Stimulated activated naive CD8-positive, alpha-beta T cell treated with anti-CD3 and anti-CD28 coated beads, Interleukin-15, Interleukin-2, amounts not matched to agents 100 U/mL and 50 U/mL, for 24 hours (primary cell): Measurements from ENCODE around the gene PSMD11.

Source experiments
- ATAC-seq: fragments of 150-1000 bp; cut with Tn5 transposase; one replicate; pipeline ENCODE4 v1.10.0; 2021
- DNase-seq: peaks from one replicate; pipeline ENCODE4 v3.0.0; 2021

Gene PSMD11

DNA sequence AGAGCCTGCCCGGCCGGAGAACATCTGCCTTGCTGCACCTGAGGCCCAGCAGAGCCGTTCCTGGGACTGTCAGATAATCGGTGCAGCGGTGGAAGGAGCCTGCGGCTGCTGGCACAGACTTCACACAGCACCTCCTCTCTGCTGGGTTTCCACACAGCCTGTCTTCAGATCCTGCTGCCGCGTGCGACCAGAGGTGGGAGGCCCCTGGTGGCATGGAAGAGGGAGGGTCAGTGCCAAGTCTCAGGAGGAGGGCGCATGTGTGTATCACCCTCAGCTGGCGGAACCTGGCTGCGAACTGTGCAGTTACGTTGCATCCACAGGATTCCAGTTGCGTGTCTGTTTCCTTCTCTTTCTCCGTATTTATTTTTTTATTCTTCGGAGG is 45.8 kb downstream of the PSMD11 start:
- peak; percentile 12 for ATAC-seq
- peak; percentile 52 for DNase-seq

DNA sequence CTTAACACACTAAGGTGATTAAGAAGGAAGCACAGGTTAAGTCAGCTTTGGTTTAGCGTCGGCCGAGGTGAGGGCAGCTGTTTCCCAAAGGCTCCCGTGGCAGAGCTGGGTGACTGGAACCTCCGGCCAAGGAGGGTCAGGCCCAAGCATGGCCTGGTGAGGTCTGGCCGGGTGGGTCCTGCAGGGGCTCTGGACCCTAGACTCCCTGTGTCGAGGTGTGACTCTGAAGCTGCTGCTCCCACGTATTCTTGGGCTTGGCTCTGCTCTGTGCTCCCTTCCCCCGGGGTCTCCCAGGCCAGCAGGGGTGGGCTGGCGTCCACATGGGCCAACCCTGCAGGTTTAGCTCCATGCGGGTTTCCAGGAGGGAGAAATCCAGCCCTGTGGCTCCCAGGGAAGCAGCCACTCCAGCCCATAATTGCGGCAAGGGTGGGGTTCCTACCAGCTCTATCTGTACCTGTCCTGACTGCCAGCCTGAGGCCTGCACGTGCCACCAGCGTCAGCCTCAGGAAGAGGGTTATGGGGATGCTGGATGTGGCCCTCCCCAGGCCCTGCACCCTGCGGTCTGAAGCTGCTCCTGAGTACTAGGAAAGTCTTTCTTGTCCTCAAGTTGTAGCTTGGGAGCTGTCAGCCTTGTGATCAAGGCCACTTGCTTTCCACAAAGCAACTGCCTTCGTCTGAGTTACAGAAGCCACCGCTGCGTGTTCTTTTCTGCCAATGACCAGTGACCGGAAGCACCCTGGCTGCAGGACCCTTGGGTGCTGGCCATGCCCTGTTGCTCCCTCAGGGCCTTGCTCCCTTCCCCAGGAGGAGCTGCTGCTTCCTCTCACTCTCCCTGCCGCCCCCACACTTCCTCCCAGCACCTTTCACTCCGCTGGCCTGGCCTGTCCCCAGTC is 47.3 kb downstream of the PSMD11 start:
- ATAC-seq (no peak), DNase-seq (peak; percentile 67)

DNA sequence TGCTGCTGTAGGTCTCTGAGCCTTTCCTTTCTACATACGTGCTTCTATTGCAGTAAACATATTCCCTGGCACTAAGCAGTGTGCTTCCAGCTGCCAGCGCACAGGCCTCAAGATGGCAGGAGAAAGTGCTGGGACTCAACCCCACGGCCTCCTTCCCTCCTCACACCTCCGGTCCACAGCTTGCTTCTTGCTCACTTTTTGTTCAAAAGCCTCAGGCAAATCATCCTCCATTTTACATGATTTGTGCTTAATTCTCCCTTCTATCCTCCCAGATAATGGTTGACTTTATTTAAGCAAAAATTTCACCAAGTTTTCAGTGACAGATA is 47.9 kb downstream of the PSMD11 start:
- ATAC-seq: no peak

DNA sequence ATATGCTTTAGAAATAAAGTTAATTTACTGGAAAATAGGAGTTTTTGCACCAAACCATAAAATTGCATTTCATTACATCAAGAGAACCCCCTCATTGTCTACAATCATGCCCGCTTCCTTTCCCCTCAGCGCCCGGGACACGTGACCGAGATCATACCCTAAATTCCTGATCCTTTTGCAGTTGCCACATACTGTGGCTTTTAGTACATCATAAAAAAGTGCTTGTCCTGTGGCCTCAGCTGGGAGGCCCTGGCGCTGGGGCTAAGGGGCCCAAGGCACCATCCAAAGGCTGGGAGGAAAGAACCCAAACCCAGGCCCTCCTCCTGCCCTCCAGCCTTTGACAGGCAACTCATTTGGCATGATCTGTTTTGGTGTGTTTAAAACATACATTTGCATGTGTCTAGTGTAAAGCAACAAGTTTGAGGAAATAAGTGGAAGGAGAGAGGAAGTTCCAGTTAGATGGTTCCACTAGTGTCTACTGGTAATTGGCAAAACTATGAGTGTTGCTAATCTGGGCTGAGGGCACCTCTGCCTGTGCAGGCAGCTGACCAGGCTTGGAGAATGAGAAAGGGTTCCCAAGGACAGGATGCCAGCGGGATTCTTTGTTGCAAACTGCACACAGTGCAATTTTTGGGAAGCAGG is 48.5 kb downstream of the PSMD11 start:
- ATAC-seq (no peak), DNase-seq (no peak)

More for the DNA sequence above, 47.9 kb downstream of the PSMD11 start:
- no peak for DNase-seq

DNA sequence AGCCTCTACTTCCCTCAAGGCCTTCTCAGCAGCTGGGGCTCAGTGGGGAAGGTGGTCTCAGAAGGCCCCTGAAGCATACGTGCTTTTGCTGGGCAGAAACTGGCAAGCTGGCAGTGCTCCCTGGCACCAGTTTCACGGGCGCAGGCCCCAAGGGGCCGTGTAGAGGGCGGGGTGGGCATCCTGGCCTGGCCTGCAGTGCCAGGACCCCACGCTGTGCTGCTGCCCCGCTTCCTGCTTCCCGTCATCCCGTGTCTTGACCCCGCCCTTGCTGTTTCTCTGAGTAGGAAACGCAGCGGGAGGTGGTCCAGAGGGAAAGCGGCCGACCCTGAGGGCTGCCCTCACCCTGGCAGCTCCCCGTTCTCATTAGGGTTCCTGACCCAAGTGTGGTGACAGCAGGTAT is 49.3 kb downstream of the PSMD11 start:
- DNase-seq: no peak

DNA sequence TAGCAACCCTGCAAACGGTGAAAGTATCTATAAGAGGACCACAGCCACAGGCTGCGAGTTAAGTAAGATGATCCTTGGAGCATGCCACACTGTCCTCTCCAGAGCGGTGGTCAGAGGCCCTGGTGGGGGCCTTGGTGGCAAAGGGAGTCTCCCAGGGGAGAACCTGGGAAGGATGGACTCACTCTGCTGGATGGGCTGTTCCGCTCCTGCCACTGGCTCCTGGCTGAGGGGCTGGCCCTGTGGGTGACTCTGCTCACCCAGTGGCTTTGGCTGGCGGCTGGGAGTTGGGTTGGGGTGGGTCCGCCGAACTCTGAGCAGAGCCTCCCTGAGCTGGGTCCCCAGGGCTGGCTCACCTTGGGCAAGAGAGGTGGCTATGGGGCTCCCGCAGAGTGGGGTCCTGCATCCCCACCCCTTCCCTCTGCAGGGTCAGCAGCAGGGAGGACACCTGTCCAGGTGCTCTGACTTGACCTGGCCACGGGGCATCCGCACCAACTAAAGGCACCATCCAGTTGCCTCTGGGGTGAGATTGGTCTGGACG is 49.7 kb downstream of the PSMD11 start:
- no peak for DNase-seq
- no peak for ATAC-seq

More for the DNA sequence above, 49.3 kb downstream of the PSMD11 start:
- no peak for ATAC-seq

DNA sequence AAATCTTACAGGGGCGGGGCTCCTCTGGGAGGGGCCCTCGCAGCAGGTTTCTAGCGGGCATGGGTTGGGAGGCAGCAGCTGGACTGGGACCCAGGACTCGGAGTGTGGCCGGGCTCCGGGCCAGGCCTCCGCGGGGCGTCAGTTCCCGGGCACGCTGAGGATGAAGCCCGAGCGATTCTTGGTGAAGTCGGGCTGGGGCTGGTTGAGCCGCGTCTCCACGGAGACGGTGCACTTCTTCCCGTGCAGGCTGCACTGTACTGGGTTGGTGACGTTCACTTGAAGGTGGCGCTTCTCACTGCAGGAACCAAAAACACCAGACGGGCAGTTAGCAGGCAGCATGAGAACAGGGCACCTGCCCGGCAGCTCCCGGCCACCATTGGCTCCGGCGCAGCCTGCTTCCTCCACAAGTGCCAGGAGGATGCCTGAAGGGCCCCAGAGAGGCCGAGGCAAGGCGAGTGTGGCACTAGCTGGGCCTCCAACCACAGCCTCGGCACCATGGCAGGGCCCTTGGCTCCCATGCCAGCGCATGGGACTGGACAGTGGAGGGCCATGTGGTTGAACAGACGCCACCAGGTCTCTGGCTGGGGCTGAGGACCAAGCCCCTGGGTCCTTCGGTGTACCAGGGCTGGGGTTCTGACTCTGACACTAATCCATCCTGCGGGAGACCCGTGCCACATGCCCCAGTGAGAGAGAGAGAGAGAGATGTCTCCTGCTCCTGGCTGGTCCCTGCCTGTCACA is 50.5 kb downstream of the PSMD11 start:
- ATAC-seq: no peak
- no peak for DNase-seq

DNA sequence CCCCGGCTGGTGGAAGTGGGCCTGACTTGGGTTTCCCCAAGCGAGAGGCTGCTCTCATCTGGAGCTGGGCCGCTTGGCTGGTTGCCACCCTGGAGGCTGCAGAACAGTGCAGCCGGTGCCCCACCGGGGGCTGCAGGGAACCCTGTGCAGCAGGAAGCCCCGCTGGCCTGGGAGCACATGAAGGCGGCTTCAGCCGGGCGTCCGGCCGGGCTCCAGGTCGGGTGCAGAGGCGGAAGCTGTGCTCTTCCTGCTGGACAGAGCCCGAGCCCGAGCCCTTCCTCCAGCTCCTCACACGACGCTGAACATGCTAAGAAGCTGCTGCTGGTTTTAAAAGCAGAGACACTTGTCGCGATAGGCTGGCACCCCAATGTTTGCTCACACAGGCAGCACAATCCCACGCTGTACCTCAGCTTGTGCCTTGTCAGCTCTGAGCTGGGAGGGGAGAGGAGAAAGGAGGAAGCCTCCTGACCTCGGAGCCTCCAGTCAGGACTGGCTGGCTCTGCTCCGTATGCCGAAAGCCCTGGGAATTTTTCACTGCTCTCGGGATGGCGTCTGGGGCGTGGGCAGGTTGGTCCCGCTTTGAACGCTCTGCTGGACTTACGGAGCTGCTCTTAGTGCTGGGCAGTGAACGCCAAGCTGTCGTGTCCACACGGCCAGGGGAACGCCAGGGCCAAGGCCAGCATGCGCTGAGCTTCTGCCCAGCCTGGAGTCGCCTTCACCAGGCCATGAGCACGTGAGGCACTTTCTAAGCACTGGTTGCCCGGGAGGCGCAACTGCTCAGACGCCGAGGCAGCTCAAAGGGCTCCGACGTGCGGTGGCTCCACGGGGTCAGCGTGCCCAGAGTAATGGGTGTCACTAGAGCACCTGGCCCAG is 51.3 kb downstream of the PSMD11 start:
- DNase-seq (no peak), ATAC-seq (no peak)

DNA sequence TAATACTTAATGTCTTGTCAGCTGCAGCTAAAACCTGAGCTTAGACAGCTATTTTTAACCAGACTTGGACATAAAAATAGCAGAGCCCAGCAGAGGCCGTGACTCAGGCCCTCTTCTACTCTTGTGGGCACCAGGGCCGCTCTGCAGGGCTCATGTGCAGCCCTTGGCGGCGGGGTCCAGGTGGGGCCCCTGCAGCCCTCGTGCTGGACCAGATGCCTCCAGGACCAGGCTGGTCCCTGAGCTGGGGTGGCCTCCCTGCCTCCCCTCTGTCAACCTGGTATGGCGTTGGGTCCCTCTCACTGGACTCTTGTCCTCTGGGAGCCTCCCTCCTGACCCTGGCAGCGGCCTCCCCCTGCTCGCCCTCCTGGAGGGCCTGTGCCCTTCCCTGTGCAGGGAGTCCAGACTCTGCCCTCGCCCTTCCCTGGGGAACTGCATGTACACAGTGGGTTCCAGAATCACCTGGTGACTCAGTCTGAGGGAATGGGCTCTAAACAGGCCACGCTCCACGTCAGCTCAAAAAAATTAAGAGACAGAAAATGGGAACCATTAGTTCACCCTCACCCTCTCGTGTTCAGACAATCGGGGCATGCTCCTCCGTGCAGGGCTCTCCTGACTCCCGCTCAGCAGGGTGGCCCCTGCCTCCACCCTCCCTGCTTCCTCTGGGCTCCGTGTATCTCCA is 52.2 kb downstream of the PSMD11 start:
- no peak for ATAC-seq
- DNase-seq: no peak

DNA sequence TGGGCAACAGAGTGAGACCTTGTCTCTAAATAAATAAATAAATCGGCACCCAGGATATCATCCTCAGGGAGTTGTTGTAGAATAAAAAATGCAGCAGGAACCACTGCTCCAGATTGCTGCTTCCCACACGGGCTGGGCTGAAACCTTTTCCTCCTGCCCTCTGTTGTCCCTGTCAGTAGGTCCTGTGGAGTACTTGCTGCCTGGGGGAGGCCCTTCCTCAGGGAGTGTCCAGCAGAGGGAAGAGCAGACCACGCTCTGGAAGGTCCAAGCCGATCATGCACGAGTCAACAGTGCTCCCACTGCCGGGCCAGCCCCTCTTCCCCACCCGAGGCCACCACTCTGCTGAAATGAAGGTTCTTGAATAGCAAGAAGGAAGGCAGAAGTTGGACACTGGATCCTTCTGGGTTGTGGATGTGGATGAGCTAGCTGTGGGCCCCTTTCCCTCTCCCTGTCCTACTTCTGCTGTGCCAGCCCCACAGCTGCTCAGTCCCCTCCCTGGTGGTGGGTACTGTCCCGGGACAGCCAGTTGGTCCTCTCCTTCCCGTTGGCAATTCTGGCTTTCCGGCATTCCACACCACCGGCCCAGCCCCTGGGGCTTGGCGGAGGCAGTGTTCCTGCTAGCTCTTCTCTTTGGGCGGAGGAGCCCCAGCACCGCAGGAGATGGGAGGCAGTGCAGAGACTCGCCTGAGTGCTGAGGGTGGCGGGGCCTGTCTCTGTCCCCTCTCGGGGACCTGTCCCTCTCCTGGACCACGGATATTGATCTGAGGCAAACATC is 53.3 kb downstream of the PSMD11 start:
- ATAC-seq: no peak
- no peak for DNase-seq

DNA sequence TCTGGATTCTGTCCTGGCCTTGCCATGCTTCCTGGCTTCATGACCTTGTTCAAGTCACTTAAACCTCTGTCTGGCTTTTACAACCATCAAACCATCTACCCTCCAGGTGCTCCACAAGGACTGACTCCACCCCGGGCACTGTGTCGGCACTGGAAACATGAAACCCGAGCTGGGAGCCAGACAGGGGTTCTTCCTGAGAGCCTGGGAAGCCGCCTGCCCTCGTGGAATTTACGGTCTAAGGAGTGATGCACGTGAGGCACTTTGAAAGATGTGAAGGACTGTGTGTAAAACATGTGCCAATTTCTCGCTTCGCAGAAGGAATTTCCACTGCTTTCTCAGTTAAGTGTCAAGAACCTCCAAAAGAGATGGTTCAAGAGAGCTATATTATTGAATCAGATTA is 54.1 kb downstream of the PSMD11 start:
- ATAC-seq: no peak
- DNase-seq: no peak

DNA sequence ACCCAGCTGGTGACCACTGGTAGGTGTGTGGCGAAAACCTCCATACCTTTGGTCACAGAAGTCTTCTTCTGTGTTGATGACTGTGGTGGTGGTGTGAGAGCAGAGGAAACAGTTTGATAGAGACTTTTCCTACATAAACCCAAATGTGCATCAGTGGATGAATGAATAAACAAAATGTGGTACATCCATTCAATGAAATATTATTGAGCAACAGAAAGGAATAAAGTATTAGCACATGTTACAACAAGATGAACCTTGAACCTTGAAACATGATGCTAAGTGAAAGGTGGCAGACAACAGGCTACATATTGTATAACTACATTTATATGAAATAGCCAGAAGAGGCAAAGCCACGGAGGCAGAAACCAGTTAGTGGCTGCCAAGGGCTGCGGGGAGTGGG is 57.7 kb downstream of the PSMD11 start:
- ATAC-seq: no peak
- DNase-seq: no peak

DNA sequence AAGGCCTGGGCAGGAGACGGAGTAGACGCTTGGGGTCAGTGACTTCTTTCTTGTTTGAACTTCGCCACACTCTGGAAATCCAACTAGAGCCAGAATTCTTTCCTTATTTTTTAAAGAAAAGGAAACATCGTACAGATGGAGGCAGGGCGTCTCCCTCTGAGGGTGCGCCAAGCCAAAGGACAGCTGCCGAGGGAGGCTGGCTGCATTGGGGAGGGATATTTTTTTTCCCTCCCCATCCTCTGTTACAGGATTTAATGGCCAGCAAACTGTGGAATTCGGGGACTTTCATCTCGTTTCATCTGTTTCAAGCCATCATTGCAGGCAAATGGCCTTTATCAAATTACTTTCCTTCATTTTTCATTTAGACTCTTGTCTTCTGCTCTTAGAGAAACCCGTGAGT is 58.4 kb downstream of the PSMD11 start:
- no peak for DNase-seq
- no peak for ATAC-seq

DNA sequence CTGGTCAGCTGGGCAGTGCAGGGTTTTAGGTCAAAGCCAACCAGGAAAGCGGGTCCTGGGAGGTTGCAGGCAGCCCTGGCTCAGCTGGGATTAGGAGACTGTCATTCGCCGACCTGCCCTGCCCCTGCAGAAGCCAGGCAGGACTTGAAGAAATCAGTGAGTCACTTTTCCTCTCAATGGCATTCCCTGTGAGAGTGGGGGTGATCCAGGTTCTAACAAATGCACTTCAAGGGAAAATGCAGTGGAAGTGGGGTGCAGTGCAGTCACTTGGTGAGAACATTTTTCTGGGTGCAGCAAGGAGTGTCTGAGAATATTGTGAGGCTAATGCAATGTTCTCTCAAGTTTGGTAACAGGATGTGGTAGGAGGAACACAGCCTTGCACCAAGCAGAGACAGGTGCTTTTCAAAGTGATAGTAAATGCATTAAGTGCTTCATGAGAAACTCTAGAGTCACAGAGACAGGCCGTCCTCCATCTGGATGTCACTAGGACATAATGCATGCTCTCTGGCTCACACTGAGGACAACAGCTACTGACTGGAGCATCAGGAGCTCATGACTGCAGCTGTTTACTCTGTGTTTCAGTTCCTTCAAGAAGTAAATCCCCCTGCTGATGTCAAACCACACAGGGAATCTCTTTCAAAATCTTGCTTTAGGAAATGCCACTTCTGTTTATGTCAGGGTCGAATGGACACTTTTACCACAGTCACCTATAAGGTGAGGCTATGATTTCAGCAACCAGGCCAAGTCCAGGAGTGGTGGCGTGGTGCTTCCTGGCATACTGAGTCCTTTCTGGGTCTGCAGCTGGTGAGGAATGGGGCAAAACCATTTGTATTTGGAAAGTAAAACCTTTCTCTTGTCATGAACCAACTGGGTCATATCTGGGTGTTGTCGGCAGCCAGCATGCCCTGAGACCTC is 59.2 kb downstream of the PSMD11 start:
- DNase-seq: no peak

DNA sequence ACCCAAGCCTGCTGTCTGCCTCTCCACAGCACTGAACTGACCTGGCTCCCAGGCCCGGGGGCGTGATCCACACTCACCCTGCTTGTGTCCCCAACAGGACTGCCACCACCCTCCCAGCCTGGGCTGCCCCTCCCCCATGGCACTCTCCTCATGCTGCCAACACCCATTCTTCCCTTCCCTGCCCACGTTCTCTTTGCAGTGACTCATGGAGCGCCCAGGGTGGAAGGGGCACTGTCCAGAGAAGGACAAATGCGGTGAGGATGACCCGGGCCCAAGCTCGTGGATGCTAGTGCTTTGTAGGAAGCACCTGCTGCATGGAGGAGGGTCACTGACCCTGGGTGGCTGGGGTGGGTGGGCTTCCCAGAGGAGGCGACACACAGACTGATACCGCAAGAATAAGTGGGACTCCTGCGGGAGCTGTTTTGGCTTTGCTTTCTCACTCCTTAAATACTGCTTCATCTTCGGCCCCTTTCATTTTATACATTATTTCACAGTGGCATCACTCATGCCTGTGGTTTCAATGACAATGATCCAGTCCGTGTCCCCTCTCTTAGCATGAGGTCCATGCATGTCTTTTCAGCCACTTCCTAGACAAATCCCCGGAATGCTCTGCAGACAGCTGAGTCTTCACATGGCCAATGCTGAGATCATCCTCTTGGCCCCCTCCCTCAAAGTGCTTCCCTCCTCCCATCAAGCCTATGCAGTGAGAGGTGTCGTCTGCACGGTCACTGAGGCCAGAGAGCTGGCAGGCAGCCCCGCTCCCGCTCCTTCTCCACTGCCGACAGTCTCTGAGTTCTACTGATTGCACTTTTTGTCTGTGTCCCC is 60.1 kb downstream of the PSMD11 start:
- no peak for ATAC-seq
- DNase-seq: no peak

More for the DNA sequence above, 59.2 kb downstream of the PSMD11 start:
- ATAC-seq: peak; percentile 86

DNA sequence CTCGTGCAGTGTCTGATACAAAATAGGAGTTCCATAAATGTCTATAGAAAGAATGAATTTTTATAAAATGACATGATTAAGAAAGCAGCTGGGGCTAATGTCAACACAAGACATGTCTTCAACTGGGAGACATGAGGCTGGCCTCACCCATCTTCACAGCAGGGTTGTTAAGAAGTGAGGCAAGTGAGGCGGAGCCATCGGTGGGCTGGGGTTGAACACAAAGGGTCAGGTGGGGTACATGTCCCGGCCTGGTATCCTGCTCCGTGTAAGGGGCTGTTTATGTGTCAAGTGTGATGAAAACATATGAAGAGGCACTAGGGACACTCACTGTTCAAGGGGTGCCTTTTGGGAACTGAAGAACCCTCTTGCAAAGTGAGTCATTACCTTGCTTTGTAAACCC is 64.6 kb downstream of the PSMD11 start:
- DNase-seq (no peak), ATAC-seq (no peak)

DNA sequence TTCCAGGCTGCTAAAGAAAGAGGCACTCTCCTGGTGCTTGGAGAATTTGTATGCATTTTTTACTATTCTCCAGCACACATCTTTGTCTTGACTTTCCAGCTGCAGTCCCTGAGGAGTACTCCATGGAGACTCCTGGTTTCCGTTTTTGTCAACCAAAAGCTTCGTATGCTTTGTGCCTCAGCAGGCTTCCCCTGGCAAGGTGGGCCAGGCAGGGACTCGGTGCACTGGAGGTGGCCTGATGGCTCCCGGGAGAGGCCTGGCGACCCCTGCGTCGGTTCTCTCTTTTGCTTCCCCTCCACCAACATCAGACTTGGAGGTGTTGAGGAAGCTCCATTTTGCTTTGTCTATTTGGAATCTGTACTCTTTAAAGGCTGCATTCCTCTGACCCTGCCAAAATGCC is 66.2 kb downstream of the PSMD11 start:
- DNase-seq (no peak), ATAC-seq (no peak)

DNA sequence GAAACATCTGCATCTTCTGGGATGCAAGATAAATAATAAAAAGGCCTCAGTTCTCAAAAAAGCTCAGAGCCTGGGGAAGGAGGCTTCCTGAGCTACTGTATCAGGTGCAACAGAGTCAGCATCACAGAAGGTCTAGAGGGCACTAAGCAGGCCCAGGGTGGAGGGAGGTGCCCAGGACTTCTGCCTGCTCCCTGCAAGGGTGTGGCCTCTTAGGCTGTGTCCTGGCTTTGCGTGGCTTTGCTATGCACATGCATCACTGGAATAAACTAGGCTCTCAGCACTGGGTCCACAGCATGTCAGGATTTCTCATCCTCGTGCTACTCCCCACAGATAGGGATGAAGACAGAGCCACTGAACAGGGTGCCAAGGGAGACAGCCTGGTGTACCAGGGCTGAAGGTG is 68.0 kb downstream of the PSMD11 start:
- no peak for DNase-seq
- ATAC-seq: no peak

DNA sequence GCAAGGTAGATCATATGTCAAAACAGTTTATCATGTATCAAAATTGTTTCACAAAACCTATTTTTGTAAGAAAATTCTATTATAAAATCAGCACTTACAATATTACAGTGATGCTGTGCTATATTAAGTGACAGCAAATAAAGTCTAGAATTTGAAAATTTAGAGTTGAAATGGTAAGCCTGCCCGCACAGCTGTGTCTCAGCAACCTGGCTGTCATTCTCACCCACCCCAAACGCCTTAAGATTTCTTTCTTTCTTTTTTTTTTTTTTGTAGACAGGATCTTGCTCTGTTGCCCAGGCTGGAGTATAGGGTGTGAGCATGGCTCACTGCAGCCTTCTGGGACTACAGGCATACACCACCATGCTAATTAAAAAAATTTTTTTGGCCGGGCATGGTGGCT is 69.3 kb downstream of the PSMD11 start:
- no peak for ATAC-seq
- DNase-seq: no peak
